ENCODE measurements around the gene TNP1. TPM values are rescaled to one million over a fixed set of nuclear protein-coding genes. Genes with fewer than 3 reads are reported as not detected.

TNP1 gene
- polyA plus RNA-seq, 1 donor: not detected

DNA sequence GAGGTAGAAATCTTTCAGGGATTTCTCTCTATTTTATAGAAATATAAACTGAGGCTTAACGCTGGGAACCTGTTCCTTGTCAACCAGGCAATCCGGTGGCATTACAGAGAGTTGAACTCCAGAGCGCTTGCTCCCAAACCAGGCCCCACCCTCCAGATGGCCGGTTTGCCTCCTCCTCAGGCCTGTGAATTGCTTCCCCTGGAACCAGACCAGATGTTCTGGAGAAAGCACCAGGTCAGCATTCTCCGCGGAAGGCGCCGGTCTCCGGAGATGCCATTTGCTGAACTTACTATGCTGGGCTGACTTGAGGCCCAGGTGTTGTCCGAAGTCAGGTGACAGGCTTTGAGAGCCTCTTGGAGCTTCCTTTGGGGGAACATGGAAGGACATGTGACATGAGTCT, 17.2 kb downstream of the TNP1 start:
- DNase-seq (ENCODE audit: low read depth): no peak

DNA sequence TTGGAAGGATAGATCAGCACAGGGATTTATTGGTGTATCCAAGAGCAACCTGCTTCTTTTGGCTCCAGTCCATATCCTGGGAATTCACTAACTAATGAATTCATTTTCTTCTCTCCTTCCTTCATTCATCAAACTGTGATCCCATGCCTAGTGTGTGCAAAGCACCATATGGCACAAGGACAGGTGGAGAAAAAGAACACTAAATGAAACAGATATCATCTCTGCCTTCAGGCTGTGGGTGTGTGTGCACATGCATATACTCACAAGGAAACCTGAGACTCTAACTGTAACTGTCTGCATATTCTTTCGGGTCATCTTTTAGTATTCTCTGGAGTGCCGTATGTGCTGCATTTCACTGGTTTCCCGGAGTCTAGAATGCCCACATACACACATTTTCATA, 20.2 kb downstream of the TNP1 start:
- no peak for DNase-seq (ENCODE audit: low read depth)

DNA sequence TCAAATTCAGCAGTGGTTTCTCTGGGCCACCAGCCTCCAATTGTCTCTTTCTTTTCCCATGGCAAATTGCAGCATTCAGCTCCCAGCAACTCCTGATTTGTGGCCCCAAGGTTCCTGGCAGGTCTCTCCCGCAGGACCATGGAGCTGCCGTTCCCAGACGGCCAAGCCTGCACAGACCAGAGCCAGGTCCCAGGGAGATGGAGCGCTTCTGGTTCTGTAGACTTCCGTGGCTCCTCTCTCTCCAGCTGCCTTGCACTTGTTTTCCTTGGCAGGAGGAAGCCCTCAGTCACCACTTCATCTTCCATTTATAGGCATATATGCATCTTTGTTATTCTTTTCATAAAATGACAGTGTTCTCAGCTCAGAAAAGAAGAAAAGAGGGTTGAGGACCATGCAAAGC, 21.7 kb downstream of the TNP1 start:
- no peak for DNase-seq (ENCODE audit: low read depth)

DNA sequence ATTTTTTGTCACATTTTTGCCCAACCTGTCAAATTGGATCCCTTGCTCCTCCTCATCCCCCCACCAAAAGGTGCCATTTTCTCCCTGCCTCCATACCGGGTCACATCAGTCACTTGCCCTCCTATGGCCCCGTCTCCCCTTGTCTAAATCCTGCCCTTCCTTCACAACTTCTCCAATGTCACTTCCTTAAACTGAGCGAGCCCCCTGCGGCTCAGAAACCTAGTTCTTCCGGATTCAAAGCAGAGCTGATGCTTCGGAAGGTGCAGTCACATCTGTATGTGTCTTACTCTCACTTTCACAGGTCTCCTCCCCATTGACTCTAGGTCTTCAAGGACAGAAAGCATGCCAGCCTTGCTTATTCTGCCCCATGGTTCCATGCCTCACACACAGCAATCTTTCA, 22.1 kb downstream of the TNP1 start:
- DNase-seq (ENCODE audit: low read depth): no peak

DNA sequence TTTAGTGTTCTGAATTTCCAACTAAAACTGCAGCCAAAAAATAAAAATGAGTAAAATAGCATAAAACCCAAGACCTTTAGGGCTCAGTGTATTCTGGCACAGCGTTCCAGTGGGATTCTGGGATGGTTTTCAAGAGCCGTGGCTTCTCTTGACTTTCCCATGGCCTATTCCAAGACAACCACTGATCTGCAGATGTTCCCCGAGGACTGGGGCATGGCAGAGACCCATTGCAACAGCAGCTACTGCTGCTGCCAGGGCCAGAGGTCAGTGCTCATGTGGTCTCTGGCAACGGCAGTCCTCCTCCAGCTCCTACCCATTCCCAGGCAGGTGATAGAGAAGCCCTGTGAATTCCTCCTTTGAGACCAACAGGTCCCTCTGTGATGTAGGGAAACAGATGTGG, 26.8 kb downstream of the TNP1 start:
- DNase-seq (ENCODE audit: low read depth): no peak

DNA sequence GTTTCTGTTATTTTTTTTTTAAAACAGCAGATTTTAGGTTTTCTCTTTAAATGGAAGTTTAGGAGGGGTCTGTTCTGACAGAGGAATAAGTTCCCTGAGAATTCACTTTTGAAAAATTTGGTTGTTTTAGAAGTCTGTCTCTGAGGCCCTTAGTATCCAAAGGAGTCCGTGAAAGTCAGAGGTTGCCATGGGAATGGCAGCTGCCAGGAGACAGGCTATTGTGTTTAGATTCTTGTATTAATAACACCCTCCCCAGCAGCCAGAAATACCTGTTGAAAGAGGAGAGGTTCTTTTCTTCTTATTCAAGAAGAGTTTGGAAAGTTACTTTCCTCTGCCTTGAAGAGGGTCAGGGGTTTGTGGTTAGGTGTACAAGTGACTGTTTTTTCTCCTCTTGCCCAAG, 29.5 kb downstream of the TNP1 start:
- DNase-seq (ENCODE audit: low read depth): no peak

DNA sequence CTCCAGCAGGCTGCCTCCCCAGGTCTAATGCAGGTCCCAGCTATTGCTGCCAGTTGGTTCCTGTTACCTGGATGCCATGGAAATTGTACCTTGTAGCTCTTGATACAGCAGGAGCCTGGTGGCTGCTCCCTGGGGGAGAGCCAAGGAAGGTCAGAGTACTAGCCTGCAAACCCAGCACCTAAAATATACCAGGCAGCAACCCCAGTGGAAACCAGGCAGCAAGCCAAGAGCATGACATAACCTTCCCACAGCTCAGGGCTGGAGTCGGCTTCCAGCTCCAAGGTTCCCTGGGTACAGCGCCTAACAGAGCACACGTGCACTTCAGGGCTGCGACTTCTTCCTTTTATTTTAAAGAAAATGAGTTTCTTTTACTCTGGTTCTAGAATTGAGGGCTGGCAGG, 30.3 kb downstream of the TNP1 start:
- no peak for DNase-seq (ENCODE audit: low read depth)

DNA sequence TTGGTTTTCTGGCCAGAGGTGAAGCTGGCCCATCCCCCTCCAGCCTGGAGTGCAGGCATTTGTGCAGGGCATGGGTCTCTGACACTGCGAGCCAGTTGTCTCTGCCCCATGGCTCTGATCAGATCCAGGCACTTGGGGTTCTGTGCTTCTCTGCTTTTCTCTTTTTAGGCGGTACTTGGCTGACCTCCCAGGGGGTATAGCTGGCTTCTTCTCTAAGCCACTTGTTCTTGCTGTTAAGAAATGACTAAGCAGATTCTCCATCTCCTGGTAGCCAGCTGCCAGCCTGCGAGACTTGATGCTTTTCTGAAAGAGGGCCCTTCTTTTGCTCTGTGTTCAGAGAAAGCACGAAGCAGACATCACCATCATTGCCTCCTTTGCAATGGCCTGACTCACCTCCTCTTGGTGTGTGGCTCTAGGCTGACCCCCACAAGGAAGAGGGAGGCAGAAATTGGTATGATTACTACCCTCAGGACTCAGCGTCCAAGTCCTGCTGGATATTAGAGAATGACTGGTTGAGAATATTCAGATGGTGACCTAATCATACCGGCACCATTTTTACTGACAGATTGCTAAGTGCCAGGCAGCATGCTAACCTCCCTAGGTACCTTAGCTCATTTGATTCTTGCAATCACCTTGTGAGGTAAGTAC, 32.7 kb downstream of the TNP1 start:
- DNase-seq (ENCODE audit: low read depth): no peak

DNA sequence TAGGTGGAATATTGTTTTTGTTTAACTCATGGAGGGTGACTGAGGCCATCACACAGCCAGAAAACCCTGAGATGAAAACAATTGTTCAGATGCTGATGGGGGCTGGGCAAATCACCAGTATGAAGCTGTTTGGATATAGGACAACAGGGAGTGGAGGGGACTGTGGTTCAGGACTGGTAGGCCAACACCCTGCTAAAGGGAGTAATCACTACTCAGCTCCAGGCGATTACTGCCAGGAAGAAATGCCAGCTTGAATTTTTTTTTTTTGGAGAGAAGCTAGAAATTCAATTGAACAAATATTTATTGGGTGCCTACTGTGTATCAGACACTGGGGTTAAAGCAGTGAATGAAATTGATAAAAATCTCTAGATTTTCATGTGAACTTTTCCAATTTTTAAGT, 37.4 kb downstream of the TNP1 start:
- DNase-seq (ENCODE audit: low read depth): no peak

DNA sequence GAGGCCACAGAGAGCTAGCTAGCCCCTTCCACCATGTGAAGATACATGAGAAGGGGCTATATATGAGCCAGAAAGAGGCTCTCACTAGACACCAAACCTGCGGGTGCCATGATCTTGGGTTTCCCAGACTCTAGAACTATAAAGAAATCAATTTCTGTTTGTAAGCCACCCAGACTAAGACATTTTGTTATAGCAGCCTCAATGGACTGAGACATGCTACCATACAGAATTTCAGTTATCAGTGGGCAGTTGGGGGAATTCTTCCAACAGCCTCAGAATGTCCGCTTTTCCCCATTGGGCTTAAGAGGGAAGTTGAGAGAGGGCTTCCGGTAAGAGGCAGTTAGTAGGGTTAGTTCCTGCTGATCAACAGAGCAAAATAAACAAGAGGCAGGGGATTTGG, 39.2 kb downstream of the TNP1 start:
- DNase-seq (ENCODE audit: low read depth): no peak

DNA sequence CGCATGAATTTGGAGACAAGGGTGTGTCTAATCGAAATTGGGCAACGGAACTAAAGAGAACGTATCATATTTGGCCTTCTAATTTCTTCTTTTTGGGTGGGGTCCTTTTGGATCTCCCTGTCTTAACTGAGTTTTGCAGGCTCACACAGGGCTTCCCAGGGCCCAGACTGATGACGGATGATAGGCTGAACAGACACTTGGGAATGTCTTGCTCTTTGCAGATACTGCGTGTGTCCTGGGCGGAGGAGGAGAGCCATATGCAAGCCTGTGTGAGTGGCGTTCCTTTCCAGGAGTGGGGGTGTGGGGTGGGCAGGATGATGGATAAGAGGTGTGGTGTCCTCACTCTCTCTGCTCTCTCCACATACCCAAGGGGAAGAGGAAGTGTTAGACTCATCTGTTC, 40.1 kb downstream of the TNP1 start:
- DNase-seq (ENCODE audit: low read depth): no peak

DNA sequence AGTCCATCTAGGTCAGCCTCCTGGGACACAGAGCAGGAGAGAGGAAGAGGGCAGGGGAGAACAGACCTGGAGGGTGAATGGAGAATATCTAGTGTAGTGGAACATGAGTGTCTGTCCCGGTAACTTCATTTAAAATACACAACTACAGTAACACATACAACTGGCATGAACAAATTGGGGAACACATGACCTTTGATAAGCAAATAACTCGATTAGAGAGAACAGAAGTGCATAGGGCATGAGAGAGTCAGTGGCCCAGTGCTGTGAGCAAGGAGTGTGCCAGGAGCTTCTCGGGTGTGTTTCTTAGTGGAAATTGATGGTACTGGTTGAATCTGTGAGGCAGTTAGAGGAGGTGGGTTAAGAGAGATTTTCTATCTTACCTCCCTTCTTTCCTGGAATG, 40.8 kb downstream of the TNP1 start:
- DNase-seq (ENCODE audit: low read depth): no peak

DNA sequence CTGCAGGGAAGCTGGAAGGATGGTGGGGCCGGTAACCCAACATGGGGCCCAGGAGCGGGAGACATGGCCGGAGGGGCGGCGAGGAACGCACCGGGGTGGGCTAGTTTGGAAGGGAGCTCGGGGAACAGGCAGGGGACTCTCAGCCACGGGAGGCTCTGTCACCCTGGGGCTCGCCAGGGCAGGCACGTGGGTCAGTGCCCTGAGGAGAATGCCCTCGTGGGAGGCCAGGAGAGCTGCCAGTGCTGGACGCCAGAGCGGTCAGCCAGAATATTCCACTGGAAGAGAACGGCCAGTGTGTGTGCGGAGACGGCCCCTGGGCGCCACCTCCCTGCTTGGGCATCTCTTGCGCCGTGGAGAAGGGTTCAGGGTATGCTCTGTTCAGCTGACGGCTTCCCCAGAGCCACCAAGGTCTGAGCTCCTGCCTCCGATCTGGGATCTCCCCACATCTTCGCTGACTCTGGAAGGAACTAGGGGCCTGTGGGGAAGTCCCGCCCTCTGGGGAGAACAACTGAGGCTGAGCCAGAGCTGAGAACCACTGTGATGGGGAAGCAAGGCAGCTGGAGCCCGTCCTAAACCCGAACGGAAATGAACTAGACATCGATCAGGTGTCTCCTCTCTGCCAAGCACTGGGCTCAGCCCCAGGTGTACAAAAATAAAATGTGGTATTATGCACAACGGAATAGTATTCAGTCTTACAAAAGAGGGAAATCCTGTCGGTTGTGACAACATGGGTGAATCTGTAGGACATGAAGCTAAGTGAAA, 49.3 kb downstream of the TNP1 start:
- no peak for DNase-seq (ENCODE audit: low read depth)

Other genes starting within 250 kb of the TNP1 start
- gene IGFBP2, start 226.6 kb downstream of the TNP1 start, polyA plus RNA-seq (ENCODE audit: insufficient read length): 149 TPM
- gene IGFBP5, start 164.5 kb downstream of the TNP1 start, polyA plus RNA-seq (ENCODE audit: insufficient read length): 468 TPM